ENCODE data around the gene SLC35B4. TPM values are rescaled to one million over a fixed set of nuclear protein-coding genes. Genes with fewer than 3 reads are reported as not detected.

Gene SLC35B4
- total RNA-seq, 3 donors from 2014 or later (not counting 1 experiment from before 2014, with no cell fraction given): 5.2 to 11.5 (median 11.2) TPM

DNA sequence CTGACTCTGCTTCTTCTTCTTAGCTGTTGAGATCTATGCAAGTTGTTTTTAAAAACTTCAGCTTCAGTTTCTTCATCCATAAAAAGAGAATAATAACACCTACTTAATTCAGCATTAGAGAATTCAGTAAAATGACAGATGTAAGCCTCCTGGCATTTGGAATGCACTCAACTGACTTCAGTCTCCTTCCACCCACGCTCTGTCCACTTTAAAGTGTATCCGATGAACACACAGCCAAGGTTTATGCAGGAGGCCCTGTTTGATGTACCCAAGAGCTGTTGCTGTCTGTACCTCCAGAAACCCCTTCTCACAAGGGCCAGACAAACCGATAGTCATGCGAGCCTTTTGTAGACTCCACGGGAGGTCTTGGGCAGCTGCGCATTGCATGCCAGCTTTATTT, 27.1 kb upstream of the SLC35B4 start:
- Histone ChIP-seq H3K4me3 (ENCODE audit: low read length) (no peak overlapping the region), H3K27ac (ENCODE audit: low read length) (no peak overlapping the region), H3K27me3 (ENCODE audit: control insufficient read depth, insufficient read depth, low read length) (no peaks in the 10 kb centered on the region), H3K9me3 (ENCODE audit: control insufficient read depth, insufficient read depth, low read length) (no peaks in the 10 kb centered on the region), H3K4me1 (ENCODE audit: control insufficient read depth, insufficient read depth, low read length) (no peaks in the 10 kb centered on the region), H3K36me3 (ENCODE audit: control insufficient read depth, insufficient read depth, low read length) (no peaks in the 10 kb centered on the region)
- DNase-seq (no peak), ATAC-seq (no peak)
- Mint-ChIP-seq H3K36me3 (no peaks in the 10 kb centered on the region), H3K27ac (no peak overlapping the region), H3K4me3 (no peak overlapping the region), H3K27me3 (ENCODE audit: low read depth in 2 of 2) (peaks cover 18 to 30% of the 10 kb centered on the region in 2 donors), H3K9me3 (no peaks in the 10 kb centered on the region), H3K4me1 (no peaks in the 10 kb centered on the region)
- intact Hi-C loops (cut with micrococcal nuclease): no loop called here
- no peak for TF ChIP-seq CTCF (IDR thresholded peaks at IDR 0.05)
- 87% methylated on average over 3 of the region's 6 CpGs for WGBS (ENCODE audit: insufficient coverage)

- DNase-seq (no peak), ATAC-seq (no peak)
- H3K36me3 ChIP-seq (ENCODE audit: control insufficient read depth, insufficient read depth, low read length): no peaks in the 10 kb centered on the region
- Mint-ChIP-seq H3K36me3 (no peaks in the 10 kb centered on the region), H3K4me1 (no peaks in the 10 kb centered on the region), H3K27ac (no peak overlapping the region), H3K9me3 (no peaks in the 10 kb centered on the region), H3K4me3 (no peak overlapping the region), H3K27me3 (ENCODE audit: low read depth in 2 of 2) (peaks cover 18 to 30% of the 10 kb centered on the region in 2 donors)
- no peaks in the 10 kb centered on the region for H3K9me3 ChIP-seq (ENCODE audit: control insufficient read depth, insufficient read depth, low read length)
- intact Hi-C loops (cut with micrococcal nuclease): no loop called here
- no peaks in the 10 kb centered on the region for H3K27me3 ChIP-seq (ENCODE audit: control insufficient read depth, insufficient read depth, low read length)
- no peak for TF ChIP-seq CTCF (IDR thresholded peaks at IDR 0.05)
- no peak overlapping the region for H3K27ac ChIP-seq (ENCODE audit: low read length)
- H3K4me3 ChIP-seq (ENCODE audit: low read length): no peak overlapping the region
- H3K4me1 ChIP-seq (ENCODE audit: control insufficient read depth, insufficient read depth, low read length): no peaks in the 10 kb centered on the region
These were observed 26.4 kb upstream of the SLC35B4 start for GRCh38 chr7:134343136-134343535.

GRCh38 chr7:134339475-134339874, 22.7 kb upstream of the SLC35B4 start:
- no peaks in the 10 kb centered on the region for H3K36me3 Mint-ChIP-seq
- intact Hi-C loops (cut with micrococcal nuclease): no loop called here
- WGBS (ENCODE audit: insufficient coverage): 100% methylated on average over 3 of the region's 4 CpGs
- no peak overlapping the region for H3K4me3 ChIP-seq (ENCODE audit: low read length)
- no peak overlapping the region for H3K27ac Mint-ChIP-seq
- peaks cover 11 to 31% of the 10 kb centered on the region in 2 donors for H3K27me3 Mint-ChIP-seq (ENCODE audit: low read depth in 2 of 2)
- DNase-seq (no peak), ATAC-seq (no peak)
- no peaks in the 10 kb centered on the region for H3K9me3 Mint-ChIP-seq
- no peaks in the 10 kb centered on the region for H3K4me1 ChIP-seq (ENCODE audit: control insufficient read depth, insufficient read depth, low read length)
- no peak for TF ChIP-seq CTCF (IDR thresholded peaks at IDR 0.05)
- H3K27me3 ChIP-seq (ENCODE audit: control insufficient read depth, insufficient read depth, low read length): no peaks in the 10 kb centered on the region
- no peak overlapping the region for H3K27ac ChIP-seq (ENCODE audit: low read length)
- no peaks in the 10 kb centered on the region for H3K9me3 ChIP-seq (ENCODE audit: control insufficient read depth, insufficient read depth, low read length)
- no peaks in the 10 kb centered on the region for H3K36me3 ChIP-seq (ENCODE audit: control insufficient read depth, insufficient read depth, low read length)
- no peak overlapping the region for H3K4me3 Mint-ChIP-seq
- H3K4me1 Mint-ChIP-seq: no peaks in the 10 kb centered on the region

DNA sequence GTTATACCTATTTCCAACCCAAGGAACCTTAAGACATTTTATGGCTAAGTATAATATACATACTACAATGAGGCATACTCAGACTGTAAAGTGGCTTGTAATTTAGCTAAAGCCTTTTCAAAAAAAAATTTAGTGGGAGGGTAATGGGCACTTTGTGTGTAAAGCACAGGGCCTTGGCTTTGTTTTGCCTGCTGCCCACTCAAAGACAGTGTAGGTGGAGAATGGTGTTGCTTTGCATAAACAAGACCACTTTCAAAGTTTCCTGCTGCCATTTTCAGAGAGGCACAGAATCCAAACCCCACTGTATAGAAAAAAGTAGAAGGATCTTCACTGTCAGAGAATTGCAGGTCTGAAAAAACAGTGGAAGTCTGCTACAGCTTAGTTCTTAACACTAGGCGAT, 21.2 kb upstream of the SLC35B4 start:
- Mint-ChIP-seq H3K27me3 (ENCODE audit: low read depth in 2 of 2) (peaks cover 11 to 44% of the 10 kb centered on the region in 2 donors), H3K9me3 (no peaks in the 10 kb centered on the region), H3K36me3 (no peaks in the 10 kb centered on the region), H3K27ac (no peak overlapping the region), H3K4me1 (no peaks in the 10 kb centered on the region), H3K4me3 (no peak overlapping the region)
- 100% methylated on average over 1 of the region's 1 CpG for WGBS (ENCODE audit: insufficient coverage)
- ATAC-seq (no peak), DNase-seq (no peak)
- Histone ChIP-seq H3K36me3 (ENCODE audit: control insufficient read depth, insufficient read depth, low read length) (no peaks in the 10 kb centered on the region), H3K27ac (ENCODE audit: low read length) (no peak overlapping the region), H3K4me1 (ENCODE audit: control insufficient read depth, insufficient read depth, low read length) (no peaks in the 10 kb centered on the region), H3K4me3 (ENCODE audit: low read length) (no peak overlapping the region), H3K9me3 (ENCODE audit: control insufficient read depth, insufficient read depth, low read length) (no peaks in the 10 kb centered on the region), H3K27me3 (ENCODE audit: control insufficient read depth, insufficient read depth, low read length) (no peaks in the 10 kb centered on the region)
- intact Hi-C loops (cut with micrococcal nuclease): no loop called here
- no peak for TF ChIP-seq CTCF (IDR thresholded peaks at IDR 0.05)
